DMS53 (cell line): ENCODE measurements around the gene CTDNEP1.

Source experiments
- DNase-seq: peaks from one replicate; lab custom pipeline; 2025; lab: John Stamatoyannopoulos, UW

The CTDNEP1 gene

DNA sequence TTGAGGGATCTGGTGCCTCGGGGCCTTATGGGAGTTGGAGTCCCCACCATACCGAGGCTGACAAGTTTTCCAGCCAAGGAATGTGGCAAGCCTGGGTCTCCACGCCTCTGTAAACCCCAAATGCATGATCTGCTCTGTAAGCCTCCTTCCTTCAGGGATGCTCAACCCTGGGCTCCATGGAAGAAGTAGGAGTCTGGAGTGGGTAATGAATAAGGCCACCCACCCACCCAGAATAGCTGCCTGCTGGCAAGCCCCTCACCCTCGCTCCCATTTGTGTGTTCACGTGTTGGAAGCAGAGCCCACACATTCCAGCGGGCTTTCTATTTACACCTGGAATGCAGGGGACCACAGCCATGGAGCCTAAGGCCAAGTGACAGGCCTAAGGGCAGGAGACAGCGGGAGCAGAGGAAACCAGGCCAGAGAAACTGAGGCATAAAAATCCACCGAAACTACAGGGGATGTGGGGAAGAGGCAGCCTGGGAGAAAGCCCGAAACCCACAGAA is 36.3 kb downstream of the CTDNEP1 start:
- no peak for DNase-seq

DNA sequence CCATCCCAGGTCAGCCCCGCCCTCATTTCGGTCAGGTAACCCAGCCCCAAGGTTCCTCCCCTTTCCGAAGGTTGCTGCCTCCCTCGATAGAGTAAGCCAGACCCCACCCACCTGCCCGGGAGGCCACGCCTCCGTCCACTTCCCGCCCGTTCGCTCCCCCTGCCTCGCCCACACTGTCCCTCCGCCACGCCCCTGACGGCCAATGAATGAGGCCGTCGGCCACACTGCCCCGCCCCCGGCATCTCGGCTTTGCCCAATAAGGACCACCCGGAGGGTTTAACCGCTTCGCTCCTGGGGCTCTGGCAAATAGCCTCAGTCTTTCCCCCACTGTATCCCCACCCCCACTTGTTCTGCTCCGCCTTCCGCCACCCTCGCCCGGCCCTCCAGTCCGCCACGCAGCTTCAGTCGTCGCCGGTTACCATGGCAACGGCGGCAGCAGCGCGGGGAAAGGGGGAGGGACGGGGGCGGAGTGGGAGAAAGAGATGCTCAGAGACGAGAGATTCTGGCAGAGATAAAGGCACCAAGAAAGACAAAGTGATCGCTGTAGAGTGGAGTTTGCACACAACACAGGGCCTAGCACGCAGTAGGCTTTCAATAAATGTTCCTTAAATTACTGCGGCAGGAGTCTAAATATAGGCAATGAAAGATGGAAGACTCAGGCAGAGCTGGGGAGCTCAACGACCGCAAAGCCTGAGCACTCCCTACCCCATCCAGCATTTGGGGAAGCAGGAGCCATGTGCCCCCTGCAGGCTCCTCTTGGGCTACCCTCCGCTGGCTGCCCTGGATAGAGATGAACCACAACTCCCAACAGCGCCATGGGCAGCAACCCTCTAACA is 37.0 kb downstream of the CTDNEP1 start:
- DNase-seq: peak; percentile 100

DNA sequence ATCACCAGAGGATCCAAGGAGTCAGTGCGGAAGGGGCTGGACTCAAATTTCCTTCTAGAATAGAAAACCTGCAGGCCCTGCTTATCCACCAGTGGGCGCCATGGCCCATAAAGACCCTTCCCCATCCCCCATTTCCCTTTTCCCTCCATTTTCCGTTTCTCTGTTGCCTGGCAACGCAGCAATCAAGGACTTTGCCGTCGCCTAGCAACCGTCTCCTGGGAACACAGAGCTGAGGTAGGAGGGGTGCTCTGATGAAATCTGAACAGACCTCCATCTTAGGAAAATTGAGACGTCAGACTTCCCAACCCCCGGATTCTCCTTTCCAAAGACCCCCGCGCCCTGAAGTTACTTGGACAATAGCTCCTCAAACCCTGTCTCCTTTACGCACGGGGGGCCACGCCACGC is 37.6 kb downstream of the CTDNEP1 start:
- DNase-seq: peak; percentile 98

DNA sequence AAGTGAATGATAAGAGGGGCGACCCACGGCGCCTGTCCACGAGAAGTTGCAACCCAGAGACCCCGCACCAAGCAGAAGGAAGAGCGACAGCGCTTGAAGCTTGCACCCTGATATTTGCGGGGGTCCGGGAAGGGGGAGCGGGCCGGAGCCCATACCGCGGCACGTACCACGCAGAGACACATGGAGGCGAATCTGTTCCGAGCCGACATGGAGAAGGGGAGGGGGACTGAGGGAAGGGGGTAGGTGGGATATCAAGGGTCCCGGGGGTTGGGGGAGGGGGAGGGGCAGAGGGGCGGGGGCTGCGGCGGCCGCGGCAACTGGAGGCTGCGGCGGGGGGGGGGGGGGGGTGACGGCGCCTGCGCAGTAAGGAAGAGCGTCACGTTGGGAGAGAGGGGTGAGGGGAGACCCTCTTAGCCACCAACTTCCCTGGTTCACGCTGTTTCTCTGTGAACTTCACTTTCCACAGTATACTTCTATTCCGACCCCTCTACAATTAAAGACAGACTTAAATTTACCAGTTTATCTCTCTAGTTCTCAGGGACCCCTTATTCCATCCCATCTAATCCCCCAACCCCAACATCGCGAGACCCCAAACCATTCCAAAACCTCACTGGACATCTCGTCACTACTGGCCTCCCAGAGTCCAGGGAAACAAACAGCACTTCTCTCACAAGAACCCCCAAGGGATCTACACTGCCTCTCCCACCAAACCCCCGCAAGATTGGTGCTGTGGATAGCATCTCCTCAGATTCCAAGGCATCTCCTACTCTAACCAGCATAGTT is 39.9 kb downstream of the CTDNEP1 start:
- DNase-seq: no peak

DNA sequence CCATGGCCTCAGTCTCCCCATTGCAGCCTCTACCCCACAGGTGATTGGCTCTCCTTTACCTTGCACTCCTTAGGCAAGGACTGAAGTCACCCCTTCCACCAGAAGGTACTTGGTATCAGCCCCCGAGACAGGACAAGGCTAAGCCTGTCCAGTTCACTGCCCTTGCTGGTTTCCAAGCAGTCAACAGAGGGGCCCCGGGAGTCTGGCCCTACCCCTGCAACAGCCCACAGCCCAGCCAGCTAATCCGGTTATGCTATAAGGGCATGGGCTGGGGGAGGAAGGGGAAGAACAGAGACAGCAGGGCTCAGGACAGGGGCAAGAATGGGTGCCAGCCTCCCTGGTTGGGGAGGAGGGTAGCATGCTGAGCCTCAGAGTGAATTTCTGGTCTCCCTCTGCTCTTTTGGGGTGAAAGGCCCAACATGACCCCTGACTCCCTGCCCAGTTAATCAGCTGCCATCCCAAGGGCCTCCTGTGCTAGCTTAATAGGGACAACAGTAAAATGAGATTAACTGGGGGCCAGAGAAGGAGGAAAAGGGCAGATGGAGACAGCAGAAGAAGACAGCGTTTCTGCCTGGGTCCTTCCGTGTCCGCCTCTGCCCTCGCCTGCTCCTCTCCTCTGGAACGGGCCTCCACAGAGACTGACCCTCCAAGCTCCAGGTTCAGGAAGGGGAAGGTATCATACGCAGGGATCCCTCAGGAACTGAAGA is 42.6 kb downstream of the CTDNEP1 start:
- no peak for DNase-seq

DNA sequence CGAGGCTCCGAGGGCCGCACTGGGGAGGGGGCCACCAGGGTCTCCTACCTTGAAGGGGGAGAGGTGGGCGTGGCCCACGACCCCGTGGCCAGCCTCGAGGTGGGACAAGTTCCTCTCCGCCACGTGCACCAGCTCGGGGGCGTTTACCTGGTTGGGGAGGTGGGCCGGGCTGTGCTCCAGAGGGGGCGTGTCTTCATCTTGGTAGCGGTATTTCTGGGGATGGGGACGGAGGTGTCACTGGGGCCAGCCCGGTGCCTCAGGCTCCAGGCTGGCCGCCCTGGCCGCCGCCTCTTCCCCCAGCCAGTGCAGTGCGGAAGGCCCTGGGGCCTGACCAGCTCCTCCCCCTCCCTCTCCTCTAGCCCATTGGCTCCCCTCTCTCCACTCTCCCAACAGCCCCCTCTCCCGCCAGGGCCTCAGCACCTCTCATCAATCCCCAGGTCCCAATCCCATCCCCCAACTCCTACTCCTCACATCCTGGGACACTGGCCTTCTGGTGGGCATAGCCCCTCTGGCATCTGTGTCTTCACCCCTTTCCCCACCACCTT is 43.4 kb downstream of the CTDNEP1 start:
- no peak for DNase-seq

DNA sequence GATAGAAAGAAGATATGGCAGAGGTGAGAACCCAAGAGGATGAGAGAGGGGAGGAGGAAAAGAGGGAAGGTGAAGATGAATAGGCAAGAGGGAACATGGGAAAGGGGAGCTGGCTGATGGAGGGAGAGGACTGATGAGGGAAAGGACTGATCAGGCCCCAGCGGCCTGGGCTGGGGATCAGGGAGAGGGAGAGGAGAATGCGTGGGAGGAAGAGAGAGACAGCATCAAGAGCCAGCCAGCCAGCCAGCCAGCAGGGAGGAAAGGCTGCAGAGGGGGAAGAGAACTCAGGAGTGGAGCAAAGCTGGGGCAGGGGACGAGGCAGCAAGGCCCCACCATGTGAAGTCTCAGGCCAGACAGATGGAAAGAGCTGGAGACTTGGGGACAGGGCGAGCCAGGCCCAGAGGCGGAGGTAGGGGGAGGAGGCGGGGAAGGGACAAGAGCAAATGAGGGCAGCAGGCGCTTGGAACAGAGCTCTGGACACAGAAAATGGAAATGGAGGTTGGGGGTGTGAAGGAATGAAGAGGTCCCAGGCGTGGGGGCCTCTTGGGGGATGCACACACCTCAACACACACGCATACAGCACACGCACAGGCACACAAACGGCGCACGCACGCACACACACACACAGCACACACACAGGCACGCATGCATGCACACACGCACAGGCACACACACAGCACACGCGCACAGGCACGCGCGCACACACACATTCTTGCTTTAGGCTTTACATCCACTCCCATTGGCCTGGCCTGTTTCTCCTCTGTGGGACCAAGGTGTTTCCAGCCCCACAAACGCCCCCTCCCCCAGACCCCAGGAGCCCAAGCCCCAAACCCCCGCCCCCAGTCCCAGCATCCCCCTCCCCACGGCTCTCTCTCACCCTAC is 44.2 kb downstream of the CTDNEP1 start:
- no peak for DNase-seq

DNA sequence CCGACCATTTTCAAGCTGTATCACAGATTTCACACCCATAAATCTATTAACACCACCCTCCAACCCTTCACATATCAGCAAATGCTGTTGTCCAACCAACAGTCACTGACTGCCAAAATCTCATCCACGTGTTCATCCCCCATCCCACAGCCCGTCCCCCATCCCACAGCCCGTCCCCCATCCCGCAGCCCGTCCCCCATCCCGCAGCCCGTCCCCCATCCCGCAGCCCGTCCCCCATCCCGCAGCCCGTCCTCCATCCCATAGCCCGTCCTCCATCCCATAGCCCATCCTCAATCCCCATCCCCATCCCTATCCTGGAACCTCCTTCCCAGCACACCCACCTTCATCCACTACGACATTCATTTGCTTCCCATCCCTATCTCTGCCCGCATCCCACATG is 46.0 kb downstream of the CTDNEP1 start:
- no peak for DNase-seq

DNA sequence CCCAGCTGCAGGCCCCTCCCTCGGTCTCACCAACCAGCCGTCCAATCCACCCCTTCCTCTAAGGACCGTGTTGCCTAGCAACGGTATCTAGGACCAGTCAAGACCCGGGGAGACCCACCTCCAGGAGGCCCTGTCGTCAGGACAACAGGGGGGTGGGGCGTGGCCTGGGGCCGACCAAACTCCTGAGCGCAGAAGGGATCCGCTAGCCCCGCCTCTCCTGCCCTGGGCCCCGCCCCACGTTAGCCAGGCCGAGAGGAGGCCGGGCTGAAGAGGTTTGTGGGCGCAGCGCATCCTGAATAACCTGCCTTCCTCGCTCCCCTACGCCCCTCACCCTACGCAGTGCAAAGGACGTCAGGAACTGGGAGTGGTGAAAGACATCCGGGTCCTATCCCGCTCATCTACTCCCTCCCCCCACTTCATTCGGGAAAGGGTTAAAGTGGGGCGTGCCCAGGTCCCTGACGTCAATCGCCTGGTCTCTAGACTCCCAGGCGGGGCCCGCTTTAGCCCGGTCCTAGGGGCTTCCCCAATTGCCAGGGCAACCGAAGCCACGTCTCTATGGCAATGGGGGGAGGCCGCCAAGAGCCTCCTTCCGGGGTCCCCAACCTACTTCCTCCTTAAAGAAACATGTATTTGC is 46.6 kb downstream of the CTDNEP1 start:
- peak; percentile 98 for DNase-seq

DNA sequence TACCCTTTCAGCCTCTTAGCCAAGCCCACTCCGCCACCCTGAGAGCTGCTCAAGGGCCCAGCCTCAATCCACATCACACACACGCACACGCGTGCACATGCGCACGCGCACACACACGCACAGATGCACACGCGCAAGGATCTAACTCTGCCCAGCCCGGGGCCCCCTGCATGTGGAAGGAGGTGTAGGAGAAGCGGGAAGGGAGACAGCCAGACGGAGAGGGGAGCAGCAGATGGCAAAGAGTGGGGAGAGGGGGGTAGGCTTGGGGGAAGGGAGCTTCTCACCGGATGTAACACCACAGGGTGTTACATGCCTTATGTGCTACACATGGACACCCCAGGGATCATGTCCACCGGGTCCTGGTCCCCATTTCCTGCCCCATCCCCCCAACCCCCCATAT is 47.2 kb downstream of the CTDNEP1 start:
- peak; percentile 47 for DNase-seq

DNA sequence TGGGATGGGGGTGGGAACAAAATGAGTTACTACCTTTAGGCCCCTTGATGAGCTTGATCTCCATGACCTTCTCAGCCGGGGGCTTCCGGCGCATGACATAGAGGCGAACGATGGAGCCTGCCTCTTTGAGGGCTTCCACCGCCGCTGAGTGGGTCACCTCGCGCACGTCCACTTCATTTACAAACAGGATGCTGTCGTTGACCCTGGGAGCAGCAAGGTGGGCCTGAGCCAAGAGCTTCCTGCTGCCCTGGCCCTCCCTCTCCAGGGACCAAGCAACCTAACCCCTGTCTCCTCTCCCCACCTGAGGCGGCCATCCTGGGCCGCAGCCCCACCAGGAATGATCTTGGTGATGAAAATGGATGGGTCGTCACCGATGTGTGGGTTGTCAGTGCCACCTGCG is 48.1 kb downstream of the CTDNEP1 start:
- DNase-seq: no peak

DNA sequence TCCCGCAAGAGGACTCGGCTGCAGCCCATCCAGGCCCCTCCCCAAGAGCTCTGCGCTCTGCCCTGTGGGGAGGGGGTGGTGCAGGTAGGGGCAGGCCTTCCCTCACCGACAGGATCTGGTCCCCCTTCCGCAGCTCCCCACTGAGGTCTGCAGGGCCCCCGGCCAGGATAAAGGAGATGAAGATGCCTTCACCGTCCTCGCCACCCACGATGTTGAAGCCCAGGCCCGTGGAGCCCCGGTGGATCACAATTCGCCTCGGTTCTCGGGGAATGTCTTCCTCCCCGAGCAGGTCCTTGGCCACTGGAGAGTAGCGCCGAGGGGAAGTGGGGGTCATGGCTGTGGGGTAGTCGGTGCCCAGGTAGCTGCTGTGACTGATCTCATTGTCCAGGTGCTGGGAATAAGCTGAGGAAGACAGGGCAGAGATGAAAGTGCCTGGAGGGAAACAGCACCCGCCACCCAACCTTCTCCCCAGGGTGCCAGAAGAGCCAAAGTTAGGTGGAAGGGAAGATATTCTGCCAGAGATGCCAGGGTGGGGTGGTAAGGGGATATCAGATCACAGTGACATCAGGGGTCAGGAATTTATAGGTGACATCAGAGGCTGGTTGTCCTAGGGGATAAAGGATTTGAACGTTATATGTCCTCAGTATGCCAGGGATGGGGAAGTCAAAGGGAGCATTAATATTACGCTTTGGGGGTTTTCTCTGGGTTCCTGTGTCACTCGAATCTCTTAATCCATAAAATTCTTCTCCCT is 54.7 kb downstream of the CTDNEP1 start:
- no peak for DNase-seq

DNA sequence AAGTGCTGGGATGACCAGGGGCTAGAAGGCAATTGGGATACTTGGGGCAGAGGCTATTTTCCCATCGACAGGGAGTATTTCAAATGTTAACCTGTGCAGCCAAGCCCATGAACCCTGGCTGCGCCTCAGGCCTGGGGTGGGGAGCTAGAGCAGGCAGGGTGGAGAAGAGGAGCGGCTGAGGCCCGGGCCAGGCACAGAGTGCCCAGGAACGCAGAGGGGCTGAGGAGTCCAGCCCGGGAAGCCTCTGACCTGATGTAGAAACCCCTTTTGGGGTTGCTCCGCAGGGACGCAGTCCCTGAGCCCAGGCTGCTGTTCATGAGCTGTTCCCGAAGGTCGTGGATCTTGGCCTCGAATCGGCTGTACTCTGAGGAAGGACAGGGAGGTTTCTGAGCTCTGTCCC is 55.6 kb downstream of the CTDNEP1 start:
- no peak for DNase-seq
